GM12865 (cell line): ENCODE results near the gene VPS37D.

ENCODE experiments used
- DNase-seq: peaks from one replicate; pipeline ENCODE4 v3.0.0; 2010; ENCODE audit warnings: low read depth
- H3K4me3 ChIP-seq: 2 replicates; pipeline ENCODE4 v1.5.1; 2011; ENCODE audit warnings: mild to moderate bottlenecking, low read depth, low read length, control low read depth
- TF ChIP-seq, protein P1 (sequence below): IDR thresholded peaks from 2 replicates; pipeline ENCODE4 v1.5.1; 2011; ENCODE audit warnings: low read length, control low read depth, low read depth, inconsistent platforms; ENCODE audit not compliant: insufficient read depth; ENCODE audit errors: missing control alignments

Gene VPS37D

DNA sequence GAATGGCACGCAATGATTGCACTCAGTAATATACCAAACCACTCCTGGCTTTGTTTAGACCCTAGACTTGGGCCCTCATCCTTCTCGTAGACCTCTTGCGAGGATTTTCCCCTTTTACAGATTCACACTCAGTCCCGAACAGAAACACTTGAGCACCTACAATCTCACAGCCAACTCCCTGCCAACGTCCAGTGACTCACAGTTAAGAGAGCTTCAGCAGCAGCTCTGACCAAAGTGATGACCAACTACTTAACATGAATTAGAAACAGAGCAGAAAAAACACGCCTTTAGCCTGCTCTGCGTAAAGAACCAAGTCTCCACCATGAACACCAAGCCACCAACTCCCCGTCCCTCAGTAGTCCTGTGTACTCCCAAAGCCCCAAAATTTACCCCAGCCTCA lies 13.4 kb downstream of the VPS37D start:
- TF ChIP-seq, protein P1, sequence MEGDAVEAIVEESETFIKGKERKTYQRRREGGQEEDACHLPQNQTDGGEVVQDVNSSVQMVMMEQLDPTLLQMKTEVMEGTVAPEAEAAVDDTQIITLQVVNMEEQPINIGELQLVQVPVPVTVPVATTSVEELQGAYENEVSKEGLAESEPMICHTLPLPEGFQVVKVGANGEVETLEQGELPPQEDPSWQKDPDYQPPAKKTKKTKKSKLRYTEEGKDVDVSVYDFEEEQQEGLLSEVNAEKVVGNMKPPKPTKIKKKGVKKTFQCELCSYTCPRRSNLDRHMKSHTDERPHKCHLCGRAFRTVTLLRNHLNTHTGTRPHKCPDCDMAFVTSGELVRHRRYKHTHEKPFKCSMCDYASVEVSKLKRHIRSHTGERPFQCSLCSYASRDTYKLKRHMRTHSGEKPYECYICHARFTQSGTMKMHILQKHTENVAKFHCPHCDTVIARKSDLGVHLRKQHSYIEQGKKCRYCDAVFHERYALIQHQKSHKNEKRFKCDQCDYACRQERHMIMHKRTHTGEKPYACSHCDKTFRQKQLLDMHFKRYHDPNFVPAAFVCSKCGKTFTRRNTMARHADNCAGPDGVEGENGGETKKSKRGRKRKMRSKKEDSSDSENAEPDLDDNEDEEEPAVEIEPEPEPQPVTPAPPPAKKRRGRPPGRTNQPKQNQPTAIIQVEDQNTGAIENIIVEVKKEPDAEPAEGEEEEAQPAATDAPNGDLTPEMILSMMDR, result no peak
- DNase-seq, result no peak
- no peak overlapping the region for H3K4me3 ChIP-seq

DNA sequence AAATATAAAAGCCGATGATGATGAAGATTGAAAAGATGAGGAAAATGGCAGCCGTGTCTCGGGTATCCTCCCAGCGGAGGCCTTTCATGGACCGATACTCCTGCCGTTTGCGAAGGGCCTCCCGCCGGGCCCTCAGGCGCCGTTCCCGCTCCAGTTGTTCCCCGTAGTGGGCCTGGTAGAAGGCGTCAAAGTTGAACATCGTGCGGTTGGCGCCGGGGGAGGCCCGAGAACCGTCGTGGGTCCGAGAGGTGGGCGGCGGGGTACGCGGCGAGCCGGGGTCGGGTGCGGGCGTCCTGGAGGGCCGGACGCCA lies 15.1 kb downstream of the VPS37D start:
- DNase-seq, result no peak
- TF ChIP-seq, protein P1, result no peak
- peak overlapping the region; percentile 67 for H3K4me3 ChIP-seq

DNA sequence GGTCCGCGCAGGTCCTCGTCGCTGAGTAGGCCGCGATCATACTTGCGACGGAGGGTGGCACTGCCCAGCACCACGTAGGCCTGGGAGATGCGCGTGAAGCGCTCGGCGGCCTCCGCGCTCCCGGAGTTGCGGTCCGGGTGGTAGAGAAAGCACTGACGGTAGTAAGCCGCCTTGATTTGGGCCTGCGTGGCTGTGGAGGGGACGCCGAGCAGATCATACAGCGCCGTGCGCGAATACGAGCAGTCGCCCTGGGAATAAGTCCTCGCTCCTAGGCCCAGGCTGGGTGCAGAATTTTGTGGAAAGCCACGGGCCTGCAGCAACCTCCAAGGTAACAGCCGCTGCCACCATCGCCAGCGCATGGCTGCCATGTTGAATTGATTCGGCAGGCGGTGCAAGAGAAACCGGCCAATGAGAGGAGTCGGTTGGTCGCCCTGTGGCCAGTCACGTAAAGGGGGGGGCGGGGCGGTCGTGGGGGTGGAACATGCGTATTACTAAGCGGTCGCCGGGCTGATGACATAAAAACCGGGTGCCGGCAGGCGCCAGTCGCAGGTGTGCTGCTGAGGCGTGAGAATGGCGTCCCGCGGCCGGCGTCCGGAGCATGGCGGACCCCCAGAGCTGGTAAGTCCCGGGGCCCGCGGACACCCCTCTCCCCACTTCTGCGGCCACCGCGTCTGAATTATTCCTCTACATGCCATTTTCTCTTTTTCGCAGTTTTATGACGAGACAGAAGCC lies 15.6 kb downstream of the VPS37D start, which contains the start of the genes BUD23 and DNAJC30:
Gene BUD23 (plus strand): TSS at position 542 of the 732 bp plus-strand sequence. CDS start 29 bp downstream, at position 571.
Gene DNAJC30 (minus strand): TSS at position 398 of the 732 bp plus-strand sequence. CDS start 30 bp downstream, at position 368.
- TF ChIP-seq, protein P1, result no peak
- H3K4me3 ChIP-seq, result peak within 1 kb of the TSS; percentile 97
- peak; percentile 98 for DNase-seq

DNA sequence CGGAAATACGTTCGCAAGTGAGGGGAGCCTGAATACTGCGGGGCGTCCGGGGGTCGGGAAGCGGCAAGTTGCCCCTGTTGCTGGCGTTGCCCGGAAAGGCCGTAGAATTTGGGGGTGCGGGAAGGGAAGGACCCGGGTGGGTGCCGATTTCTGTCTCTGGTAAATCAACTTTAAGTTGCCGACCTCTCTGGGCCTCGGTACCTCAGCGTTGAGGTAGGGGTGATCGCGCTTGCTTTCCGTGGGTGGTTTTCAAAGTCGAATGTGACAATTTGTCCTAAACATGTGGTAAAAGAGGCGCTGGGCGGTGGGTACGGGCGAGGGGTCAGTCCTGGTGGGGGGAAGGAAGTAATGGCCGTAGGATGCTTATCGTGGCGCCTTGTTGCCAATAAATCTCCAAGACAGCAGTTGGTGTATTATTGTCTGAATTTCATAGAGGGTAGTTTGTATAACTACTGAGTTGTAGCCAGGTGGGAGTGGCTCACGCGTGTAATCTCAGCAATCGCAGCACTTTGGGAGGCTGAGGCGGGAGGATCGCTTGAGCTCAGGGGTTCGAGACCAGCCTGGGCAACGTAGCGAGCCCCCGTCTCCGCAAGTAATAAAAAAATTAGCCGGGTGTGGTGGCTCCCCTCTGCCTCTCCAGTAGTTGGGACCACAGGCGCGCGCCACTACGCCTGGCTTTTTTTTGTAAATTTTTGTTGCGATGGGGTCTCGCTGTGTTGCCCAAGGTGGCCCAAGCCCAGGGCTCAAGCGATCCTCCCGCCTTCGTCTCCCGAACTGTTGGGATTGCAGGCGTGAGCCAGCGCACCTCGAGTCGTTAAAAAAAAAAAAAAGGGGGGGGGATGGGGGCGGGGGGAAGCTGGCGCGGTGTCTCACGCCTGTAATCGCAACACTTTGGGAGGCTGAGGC lies 16.4 kb downstream of the VPS37D start:
- TF ChIP-seq, protein P1, result no peak
- DNase-seq, result no peak
- peak overlapping the region; percentile 97 for H3K4me3 ChIP-seq

DNA sequence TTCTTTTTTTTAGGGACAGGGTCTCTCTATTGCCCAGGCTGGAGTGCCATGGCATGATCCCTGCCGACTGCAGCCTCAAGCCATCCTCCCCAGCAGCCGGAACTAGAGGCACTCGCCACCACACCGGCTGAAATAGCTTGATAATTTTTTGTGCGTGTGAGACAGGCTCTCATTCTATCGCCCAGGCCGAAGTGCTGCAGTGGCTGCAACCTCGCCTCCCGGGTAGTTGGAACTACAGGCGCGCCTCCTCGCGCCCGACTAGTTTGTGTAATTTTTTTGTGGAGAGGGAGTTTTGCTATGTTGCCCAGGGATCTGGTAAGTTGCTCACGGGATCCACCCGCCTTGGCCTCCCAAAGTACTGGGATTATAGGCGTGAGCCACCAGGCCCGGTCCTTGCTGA lies 17.7 kb downstream of the VPS37D start:
- no peak overlapping the region for H3K4me3 ChIP-seq
- TF ChIP-seq, protein P1, result no peak
- DNase-seq, result no peak

DNA sequence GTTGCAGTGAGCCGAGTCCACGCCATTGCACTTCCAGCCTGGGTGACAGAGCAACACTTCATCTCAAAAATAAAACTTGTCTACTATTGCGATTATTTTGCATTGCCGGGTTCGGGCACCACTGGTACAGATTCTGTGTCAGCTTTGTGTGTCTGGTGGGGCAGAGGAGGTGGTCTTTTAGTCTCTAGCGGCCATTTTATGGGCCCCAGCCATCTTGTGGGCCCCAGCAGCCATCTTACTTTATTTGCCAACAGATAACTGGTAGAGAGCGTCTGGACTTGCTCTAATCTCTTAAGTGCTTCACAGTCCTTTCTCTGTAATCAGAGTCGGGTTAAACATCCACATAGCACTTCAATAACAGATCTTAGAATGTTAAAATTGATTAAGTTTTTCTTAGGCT lies 20.7 kb downstream of the VPS37D start:
- TF ChIP-seq, protein P1, result no peak
- DNase-seq, result no peak
- H3K4me3 ChIP-seq, result no peak overlapping the region

DNA sequence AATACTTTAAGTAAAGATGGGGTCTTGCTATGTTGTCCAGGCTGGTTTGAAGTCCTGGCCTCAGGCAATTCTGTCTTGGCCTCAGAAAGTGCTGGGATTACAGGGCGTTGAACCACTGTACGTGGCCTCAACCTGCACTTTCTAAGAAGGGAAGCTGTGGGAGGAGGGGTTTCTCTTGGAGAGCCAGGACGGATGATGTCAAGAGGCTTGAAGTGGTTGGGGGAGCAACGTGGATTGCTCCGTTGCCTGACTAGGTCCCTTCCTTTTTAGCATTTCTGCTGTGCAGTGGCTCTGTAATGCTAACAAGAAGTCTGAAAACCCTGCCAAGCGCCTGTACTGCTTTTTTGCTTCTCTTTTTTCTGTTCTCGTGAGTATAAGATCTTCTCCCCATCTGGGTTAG lies 23.0 kb downstream of the VPS37D start:
- no peak for DNase-seq
- no peak overlapping the region for H3K4me3 ChIP-seq
- TF ChIP-seq, protein P1, result no peak
